DMS114 treated with DMSO at 0.1 percent for 48 hours (cell line): ENCODE data around the gene PARD6G.

Source experiments
- DNase-seq: peaks from one replicate; lab custom pipeline; 2025; ENCODE audit not compliant: unreplicated experiment; lab: John Stamatoyannopoulos, UW

PARD6G gene

GRCh38 chr18:80119111-80119510 lies 128.2 kb downstream of the PARD6G start:
- no peak for DNase-seq

DNA sequence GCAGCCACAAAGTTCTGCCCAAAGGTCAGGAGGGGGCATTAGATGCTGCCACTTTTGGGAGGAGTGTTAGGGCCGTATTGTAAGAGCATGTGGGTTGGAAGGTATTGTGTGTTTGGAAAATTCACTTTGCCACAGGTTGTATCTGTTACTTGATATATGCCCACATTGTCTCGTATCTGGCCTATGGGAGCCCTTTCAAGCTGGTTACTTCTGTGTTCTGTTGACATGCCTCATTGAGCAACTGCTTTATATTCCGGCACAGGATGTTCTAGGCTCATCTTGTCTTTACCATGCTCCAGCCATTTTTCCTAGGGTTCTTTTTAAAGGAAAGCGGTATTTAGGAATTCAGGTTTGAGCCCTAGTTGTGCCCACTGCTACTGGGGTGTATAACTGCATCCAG lies 132.3 kb downstream of the PARD6G start:
- DNase-seq, result no peak

DNA sequence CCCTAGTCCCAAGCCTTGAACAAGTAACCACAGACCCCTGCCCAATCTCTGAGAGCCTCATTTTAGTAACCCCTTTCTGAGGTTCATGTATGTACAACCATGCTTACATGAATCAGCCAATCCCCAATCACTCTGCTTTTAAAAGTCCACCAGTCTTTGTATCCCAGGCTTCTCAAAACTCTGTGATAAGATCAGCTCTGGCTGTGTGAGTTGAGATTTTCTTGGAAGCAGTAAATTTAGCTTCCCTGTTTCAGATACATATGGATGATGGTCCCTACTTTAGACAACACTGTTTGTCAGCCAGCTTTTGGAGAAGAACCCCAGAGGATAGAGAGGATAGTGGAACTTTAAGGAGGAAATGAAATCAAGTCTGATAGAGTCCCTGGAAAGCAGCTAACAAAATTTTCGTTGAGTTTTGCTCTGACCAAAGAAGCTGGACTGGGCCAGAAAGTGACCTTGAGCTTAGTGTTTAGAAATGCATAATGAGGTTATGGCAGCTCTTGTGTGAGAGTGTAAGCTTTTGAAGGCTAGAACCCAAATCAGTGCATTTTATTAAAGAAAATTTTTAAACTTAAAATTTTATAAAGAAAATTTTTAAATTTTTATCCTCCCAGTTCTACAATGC lies 134.6 kb downstream of the PARD6G start:
- DNase-seq, result no peak

DNA sequence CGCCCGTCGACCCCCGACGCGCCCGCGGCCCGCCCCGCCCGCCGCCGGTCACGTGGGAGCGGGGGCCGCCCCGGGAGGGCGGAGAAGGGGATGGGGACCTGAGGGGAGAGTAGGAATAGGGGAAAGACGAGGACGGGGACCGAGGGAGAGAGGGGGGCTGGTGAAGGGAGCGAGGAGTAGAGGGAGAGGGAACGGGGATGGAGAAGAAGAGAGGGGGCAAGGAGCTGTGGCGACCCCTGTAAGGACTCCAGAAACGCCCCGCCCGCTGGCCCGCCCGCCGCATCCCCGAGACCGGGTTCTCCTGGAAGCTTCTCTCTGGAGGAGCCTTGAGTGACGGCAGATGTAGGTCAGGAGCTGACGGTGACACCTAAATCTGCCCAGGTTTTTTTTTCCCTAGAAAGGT lies 137.6 kb downstream of the PARD6G start:
- DNase-seq, result no peak

- peak; percentile 61 for DNase-seq
These were observed 138.3 kb downstream of the PARD6G start, which contains the start of gene ADNP2 for GRCh38 chr18:80108739-80109675. Gene ADNP2 (plus strand): TSS chr18:80109262. CDS start chr18:80117543, 8,281 bp downstream.

DNA sequence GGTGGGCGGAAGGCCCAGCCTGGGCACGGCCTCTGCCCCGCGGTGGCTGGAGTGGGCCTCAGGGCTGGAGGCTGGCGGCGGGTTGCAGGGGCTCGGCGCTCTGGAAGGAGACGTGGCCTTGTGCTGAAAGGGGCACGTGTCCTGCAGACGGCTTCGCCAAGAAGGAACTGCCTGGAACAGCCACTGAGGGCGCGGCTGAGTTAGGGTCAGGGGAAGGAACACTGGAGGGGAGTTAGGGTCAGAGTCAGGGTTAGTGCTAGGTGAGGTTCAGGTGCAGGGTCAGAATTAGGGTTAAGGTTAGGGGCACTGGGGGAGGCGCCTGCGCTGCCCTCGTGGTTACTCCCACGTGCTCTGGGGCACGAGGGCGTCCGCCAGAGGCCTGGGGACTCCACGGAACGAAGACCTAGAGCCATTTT lies 139.2 kb downstream of the PARD6G start:
- no peak for DNase-seq

DNA sequence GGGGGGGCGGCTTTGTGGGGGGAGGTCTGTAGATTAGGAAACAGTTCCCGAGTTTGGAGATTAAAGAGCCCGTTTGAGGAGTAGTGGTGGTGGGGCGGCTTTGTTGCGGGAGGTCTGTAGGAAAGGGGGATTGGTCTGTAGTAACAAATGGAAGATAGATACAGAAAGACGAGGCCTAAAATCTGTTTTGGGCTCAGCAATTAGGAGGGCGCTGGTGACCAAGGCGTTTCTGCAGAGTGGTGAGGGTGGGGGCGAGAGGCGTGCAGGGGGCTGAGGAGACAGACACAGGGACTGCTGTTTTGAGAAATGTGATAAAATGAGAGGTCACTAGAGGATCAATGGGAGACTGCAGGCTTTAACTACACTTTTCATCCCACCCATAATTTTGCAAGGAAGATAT lies 139.9 kb downstream of the PARD6G start:
- DNase-seq, result no peak
